Esophagus squamous epithelium (tissue), 4 donors: ENCODE results near the gene OSBPL9.

Source experiments
- POLR2A ChIP-seq, 4 donors: fragments of 450-650 bp; IDR thresholded peaks; one replicate each; pipeline ENCODE4 v1.6.1; 2017; ENCODE audit warnings: antibody characterized with exemption in 4 of 4, mild to moderate bottlenecking in 4 of 4, moderate library complexity in 3 of 4
- TF ChIP-seq, protein P1 (sequence below), 6 experiments: fragments of 450-650 bp in 4 of 6; fragments of 200-600 bp in 2 of 6; sonication (generic) in 2 of 6; IDR thresholded peaks; one replicate each; pipeline ENCODE4 v1.5.1; 2016 to 2019; ENCODE audit warnings: antibody characterized with exemption in 6 of 6, mild to moderate bottlenecking in 4 of 6, moderate library complexity in 4 of 6

DNA sequence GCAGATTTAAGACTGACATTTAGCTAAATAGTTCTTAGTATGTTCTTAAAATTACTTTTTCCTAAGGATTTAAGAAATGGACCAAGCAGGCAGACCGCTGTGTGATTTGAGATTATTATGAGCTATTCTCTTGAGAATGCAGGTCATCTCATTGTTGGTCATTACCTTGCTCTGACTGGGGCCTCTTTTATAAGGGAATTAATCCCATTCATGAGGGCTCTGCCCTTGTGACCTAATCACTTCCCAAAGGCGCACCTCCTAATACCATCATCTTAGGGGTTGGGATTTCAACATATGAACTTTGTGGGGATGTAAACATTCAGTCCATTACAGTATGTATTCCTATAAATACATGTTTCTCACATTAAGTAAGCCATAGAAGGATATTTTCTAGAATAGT lies 24.2 kb downstream of the OSBPL9 start:
- TF ChIP-seq, protein P1, sequence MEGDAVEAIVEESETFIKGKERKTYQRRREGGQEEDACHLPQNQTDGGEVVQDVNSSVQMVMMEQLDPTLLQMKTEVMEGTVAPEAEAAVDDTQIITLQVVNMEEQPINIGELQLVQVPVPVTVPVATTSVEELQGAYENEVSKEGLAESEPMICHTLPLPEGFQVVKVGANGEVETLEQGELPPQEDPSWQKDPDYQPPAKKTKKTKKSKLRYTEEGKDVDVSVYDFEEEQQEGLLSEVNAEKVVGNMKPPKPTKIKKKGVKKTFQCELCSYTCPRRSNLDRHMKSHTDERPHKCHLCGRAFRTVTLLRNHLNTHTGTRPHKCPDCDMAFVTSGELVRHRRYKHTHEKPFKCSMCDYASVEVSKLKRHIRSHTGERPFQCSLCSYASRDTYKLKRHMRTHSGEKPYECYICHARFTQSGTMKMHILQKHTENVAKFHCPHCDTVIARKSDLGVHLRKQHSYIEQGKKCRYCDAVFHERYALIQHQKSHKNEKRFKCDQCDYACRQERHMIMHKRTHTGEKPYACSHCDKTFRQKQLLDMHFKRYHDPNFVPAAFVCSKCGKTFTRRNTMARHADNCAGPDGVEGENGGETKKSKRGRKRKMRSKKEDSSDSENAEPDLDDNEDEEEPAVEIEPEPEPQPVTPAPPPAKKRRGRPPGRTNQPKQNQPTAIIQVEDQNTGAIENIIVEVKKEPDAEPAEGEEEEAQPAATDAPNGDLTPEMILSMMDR (IDR thresholded peaks at IDR 0.05): no peak
- TF ChIP-seq POLR2A (IDR thresholded peaks at IDR 0.05): no peak
